OCI-LY7 (cell line): ENCODE data around the gene PPP1R14C.

Experiments
- CTCF ChIP-seq: fragments of 200-600 bp; sonication (generic); conservative IDR thresholded peaks from 2 replicates; pipeline ENCODE4 v1.5.1; 2014; ENCODE audit warnings: mild to moderate bottlenecking, antibody characterized with exemption, low read length, moderate library complexity, mixed read lengths
- EZH2phosphoT487 ChIP-seq: fragments of 200-600 bp; sonication (generic); IDR thresholded peaks from 2 replicates; pipeline ENCODE4 v1.6.1; 2018; ENCODE audit warnings: low read depth, borderline replicate concordance, mild to moderate bottlenecking, mixed run types, antibody characterized with exemption, low read length, moderate library complexity, mixed read lengths

- TF ChIP-seq CTCF = no peak
- no peak for TF ChIP-seq EZH2phosphoT487
Observed at GRCh38 chr6:150118203-150118602, 24.6 kb upstream of the PPP1R14C start.
